Measurements from ENCODE around the gene EFNB3. TPM values are rescaled to one million over a fixed set of nuclear protein-coding genes. Genes with fewer than 3 reads are reported as not detected.
A peak's percentile ranks its signal among the peaks of the same experiment; 100 is the strongest.

EFNB3 gene
- total RNA-seq, 2 experiments from 2014 or later = not detected

GRCh38 chr17:7705269-7706255 lies 560 bp downstream of the EFNB3 start:
- POLR2A ChIA-PET = interaction anchor here (5.7 kb wide), 1 partner anchor 18 kb away, joined by 54 read pairs; the partner anchor contains the start of genes TP53 and WRAP53
- Mint-ChIP-seq H3K4me1 (ENCODE audit: low read depth) (peaks cover 21% of the 10 kb centered on the region), H3K27me3 (peaks cover 44% of the 10 kb centered on the region), H3K36me3 (ENCODE audit: low read depth) (peaks cover 27% of the 10 kb centered on the region), H3K4me3 (no peak overlapping the region), H3K27ac (no peak overlapping the region), H3K9me3 (no peaks in the 10 kb centered on the region)
- peak; percentile 29 for ATAC-seq
- TF ChIP-seq, protein P1, sequence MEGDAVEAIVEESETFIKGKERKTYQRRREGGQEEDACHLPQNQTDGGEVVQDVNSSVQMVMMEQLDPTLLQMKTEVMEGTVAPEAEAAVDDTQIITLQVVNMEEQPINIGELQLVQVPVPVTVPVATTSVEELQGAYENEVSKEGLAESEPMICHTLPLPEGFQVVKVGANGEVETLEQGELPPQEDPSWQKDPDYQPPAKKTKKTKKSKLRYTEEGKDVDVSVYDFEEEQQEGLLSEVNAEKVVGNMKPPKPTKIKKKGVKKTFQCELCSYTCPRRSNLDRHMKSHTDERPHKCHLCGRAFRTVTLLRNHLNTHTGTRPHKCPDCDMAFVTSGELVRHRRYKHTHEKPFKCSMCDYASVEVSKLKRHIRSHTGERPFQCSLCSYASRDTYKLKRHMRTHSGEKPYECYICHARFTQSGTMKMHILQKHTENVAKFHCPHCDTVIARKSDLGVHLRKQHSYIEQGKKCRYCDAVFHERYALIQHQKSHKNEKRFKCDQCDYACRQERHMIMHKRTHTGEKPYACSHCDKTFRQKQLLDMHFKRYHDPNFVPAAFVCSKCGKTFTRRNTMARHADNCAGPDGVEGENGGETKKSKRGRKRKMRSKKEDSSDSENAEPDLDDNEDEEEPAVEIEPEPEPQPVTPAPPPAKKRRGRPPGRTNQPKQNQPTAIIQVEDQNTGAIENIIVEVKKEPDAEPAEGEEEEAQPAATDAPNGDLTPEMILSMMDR (IDR thresholded peaks at IDR 0.05) = no peak
- CTCF ChIA-PET = interaction anchor here (0.8 to 2.4 kb wide), 6 partner anchors 10 to 71 kb away, joined by 3 to 8 read pairs (median 5); partner anchors contain the start of genes TP53 and WRAP53
- DNase-seq = no peak
- intact Hi-C loops (cut with micrococcal nuclease) = no loop called here

GRCh38 chr17:7706631-7707354 lies 1.8 kb downstream of the EFNB3 start:
- TF ChIP-seq, protein P1 (IDR thresholded peaks at IDR 0.05) = no peak
- Mint-ChIP-seq H3K9me3 (no peaks in the 10 kb centered on the region), H3K27ac (no peak overlapping the region), H3K27me3 (peaks cover 53% of the 10 kb centered on the region), H3K4me1 (ENCODE audit: low read depth) (peaks cover 23% of the 10 kb centered on the region), H3K36me3 (ENCODE audit: low read depth) (peaks cover 19% of the 10 kb centered on the region), H3K4me3 (no peak overlapping the region)
- intact Hi-C loops (cut with micrococcal nuclease) = no loop called here
- CTCF ChIA-PET = interaction anchor here (0.6 to 2.0 kb wide), 7 partner anchors 9 to 266 kb away, joined by 3 to 6 read pairs (median 4); partner anchors contain the start of gene TP53
- POLR2A ChIA-PET = interaction anchor here (0.6 to 5.7 kb wide), 3 partner anchors 19 to 75 kb away, joined by 3 to 54 read pairs (median 3); partner anchors contain the start of genes TP53 and WRAP53
- ATAC-seq = no peak
- DNase-seq = no peak

DNA sequence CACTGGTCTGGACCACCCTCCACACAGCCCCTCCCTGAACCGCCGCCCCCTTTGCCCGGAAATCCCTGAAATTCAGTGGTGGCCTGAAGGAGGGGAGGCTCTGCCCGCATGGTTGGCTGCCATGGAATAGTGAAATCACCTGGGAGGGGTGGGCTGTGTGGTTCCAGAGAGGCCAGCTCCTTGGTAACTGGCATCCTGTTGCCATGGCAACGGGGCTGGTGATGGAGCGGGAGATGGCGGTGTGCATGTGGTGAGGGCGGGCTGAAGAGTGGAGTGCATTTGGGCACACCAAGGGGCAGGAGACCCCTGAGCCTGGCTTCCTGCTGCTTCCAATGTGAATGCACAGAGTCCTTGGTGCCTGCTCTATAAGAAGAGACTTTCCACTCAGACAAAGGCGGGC lies 2.4 kb downstream of the EFNB3 start:
- no peak for ATAC-seq
- peaks cover 23% of the 10 kb centered on the region for H3K4me1 Mint-ChIP-seq (ENCODE audit: low read depth)
- no peak overlapping the region for H3K4me3 Mint-ChIP-seq
- DNase-seq = no peak
- TF ChIP-seq, protein P1 (IDR thresholded peaks at IDR 0.05) = no peak
- CTCF ChIA-PET = interaction anchor here (0.6 to 2.0 kb wide), 5 partner anchors 20 to 265 kb away, joined by 3 to 6 read pairs (median 4); partner anchors contain the start of gene TP53
- peaks cover 12% of the 10 kb centered on the region for H3K36me3 Mint-ChIP-seq (ENCODE audit: low read depth)
- no peaks in the 10 kb centered on the region for H3K9me3 Mint-ChIP-seq
- POLR2A ChIA-PET = interaction anchor here (1.1 to 5.7 kb wide), 2 partner anchors 19 to 65 kb away, joined by 3 to 54 read pairs; partner anchors contain the start of genes TP53 and WRAP53
- no peak overlapping the region for H3K27ac Mint-ChIP-seq
- H3K27me3 Mint-ChIP-seq = peaks cover 53% of the 10 kb centered on the region
- intact Hi-C loops (cut with micrococcal nuclease) = no loop called here

- ChIA-PET CTCF (interaction anchor here (1.2 to 2.0 kb wide), 3 partner anchors 21 to 80 kb away, joined by 3 to 6 read pairs (median 4); partner anchors contain the start of gene TP53), POLR2A (interaction anchor here (5.7 kb wide), 1 partner anchor 20 kb away, joined by 54 read pairs; the partner anchor contains the start of genes TP53 and WRAP53)
- no peak overlapping the region for H3K27ac Mint-ChIP-seq
- H3K36me3 Mint-ChIP-seq (ENCODE audit: low read depth) = peaks cover 6% of the 10 kb centered on the region
- ATAC-seq = no peak
- DNase-seq = no peak
- H3K27me3 Mint-ChIP-seq = peaks cover 58% of the 10 kb centered on the region
- TF ChIP-seq, protein P1 (IDR thresholded peaks at IDR 0.05) = no peak
- no peak overlapping the region for H3K4me3 Mint-ChIP-seq
- intact Hi-C loops (cut with micrococcal nuclease) = no loop called here
- H3K4me1 Mint-ChIP-seq (ENCODE audit: low read depth) = peaks cover 23% of the 10 kb centered on the region
- H3K9me3 Mint-ChIP-seq = no peaks in the 10 kb centered on the region
Observed at GRCh38 chr17:7707858-7708750, 3.1 kb downstream of the EFNB3 start.
